Stomach smooth muscle (tissue), 2 donors: ENCODE data around the gene FRG2.
"Not testable (repeated sequence)": the region's sequence is repeated elsewhere in the genome, so short reads cannot be mapped to it uniquely, and the experiment has no call there.

Experiments used
- H3K27ac ChIP-seq: one replicate; pipeline ENCODE4 v1.7.0; 2013; ENCODE audit warnings: mild to moderate bottlenecking, low read length, inconsistent platforms
- H3K27me3 ChIP-seq, 2 donors: one replicate each; pipeline ENCODE4 v1.7.0; 2013; ENCODE audit warnings: low read length in 2 of 2; ENCODE audit not compliant: insufficient read depth in 2 of 2, control insufficient read depth in 1 of 2
- H3K36me3 ChIP-seq, 2 donors: one replicate each; pipeline ENCODE4 v1.7.0; 2013; ENCODE audit warnings: low read length in 2 of 2; ENCODE audit not compliant: control insufficient read depth in 2 of 2, insufficient read depth in 2 of 2
- H3K4me1 ChIP-seq: one replicate; pipeline ENCODE4 v1.7.0; 2013; ENCODE audit warnings: low read length; ENCODE audit not compliant: control insufficient read depth, insufficient read depth
- H3K4me3 ChIP-seq, 2 donors: one replicate each; pipeline ENCODE4 v1.7.0; 2013; ENCODE audit warnings: low read length in 2 of 2
- H3K9ac ChIP-seq, 2 donors: one replicate each; pipeline ENCODE4 v1.7.0; 2013; ENCODE audit warnings: low read length in 2 of 2, mild to moderate bottlenecking in 1 of 2
- H3K9me3 ChIP-seq, 2 donors: one replicate each; pipeline ENCODE4 v1.7.0; 2013; ENCODE audit warnings: low read length in 2 of 2; ENCODE audit not compliant: control insufficient read depth in 2 of 2
- donor health status: healthy.
- donor health status: Pancreatic carcinoma.

FRG2 gene

DNA sequence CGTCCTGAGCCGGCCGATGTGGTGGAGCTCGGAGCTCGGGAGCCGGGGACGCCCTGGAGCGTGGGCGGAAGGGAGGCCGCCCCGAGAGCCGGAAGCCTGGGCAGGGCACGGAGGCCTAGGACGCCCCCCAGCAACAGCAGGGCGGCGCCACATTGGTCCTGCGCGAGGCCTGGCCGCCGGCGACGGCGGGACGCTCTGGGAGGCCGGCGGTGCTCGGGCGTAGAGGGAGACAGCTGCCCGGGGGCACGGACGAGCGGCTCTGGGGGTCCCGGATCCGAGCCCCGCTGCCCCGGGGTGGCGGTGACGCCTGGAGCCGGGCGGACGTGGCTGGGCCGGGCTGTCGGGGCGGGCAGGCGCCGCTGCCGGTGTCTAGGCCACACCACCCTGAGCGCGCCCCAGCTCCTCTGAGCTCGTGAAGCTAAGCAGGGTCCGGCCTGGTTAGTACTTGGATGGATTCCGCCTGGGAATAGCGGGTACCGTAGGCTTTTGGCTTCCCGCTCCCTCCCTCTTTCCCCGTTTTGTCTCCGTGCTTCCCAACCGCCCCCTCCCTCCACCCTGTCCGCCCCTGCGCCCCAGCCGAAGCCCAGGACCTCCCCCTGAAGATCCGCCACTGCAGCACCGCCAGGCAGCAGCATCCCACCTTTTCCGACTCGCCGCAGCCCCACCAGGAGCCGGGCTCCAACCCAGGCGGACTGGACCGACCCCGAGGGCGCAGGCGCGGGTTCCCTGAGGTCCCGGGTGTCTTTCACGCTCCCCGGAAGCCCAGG is 12.1 kb downstream of the FRG2 start:
- Histone ChIP-seq H3K27me3 (peaks cover 45 to 55% of the 10 kb centered on the region in 2 donors), H3K4me1 (peaks cover 6% of the 10 kb centered on the region), H3K36me3 (no peaks in the 10 kb centered on the region), H3K27ac (no peak overlapping the region), H3K4me3 (peak overlapping the region in 1 of 2 donors; percentile 29), H3K9ac (no peak overlapping the region), H3K9me3 (no peaks in the 10 kb centered on the region)

DNA sequence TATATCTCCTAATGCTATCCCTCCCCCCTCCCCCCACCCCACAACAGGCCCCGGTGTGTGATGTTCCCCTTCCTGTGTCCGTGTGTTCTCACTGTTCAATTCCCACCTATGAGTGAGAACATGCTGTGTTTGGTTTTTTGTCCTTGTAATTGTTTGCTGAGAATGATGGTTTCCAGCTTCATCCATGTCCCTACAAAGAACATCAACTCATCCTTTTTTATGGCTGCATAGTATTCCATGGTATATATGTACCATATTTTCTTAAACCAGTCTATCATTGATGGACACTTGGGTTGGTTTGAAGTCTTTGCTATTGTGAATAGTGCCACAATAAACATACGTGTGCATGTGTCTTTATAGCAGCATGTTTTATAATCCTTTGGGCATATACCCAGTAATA is 37.1 kb downstream of the FRG2 start:
- not testable (repeated sequence) for H3K9ac ChIP-seq, H3K27ac ChIP-seq, H3K4me1 ChIP-seq, H3K27me3 ChIP-seq, H3K4me3 ChIP-seq, H3K9me3 ChIP-seq, H3K36me3 ChIP-seq

DNA sequence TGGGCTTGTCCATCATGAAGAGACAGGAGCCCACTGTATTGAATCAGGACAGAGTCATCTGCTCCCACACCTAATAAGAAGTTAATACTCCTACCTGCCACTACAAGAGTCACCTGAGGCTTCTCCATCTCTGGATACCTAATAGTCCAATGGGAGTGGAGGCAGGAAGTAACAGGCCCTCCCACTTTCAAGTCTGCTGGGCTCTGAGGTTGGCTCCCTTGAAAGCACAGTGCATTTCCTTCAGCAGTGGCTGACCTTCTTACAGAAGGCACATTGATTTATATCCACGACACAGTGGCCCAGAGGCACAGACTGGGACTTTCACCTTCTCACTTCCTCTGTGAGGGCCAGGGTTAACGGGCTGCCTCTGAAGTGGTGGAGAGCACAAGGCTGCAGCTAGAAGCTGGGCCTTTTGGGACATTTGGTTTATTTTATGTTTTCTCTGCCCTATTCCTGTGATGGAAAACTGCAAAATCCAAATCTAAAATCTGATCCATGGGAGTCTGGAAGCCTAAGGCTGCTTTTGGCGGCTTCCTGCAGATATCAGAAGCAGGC is 38.1 kb downstream of the FRG2 start:
- no peaks in the 10 kb centered on the region for H3K4me1 ChIP-seq
- no peak overlapping the region for H3K27ac ChIP-seq
- H3K36me3 ChIP-seq, result no peaks in the 10 kb centered on the region
- no peak overlapping the region for H3K4me3 ChIP-seq
- H3K9ac ChIP-seq, result no peak overlapping the region
- H3K9me3 ChIP-seq, result no peaks in the 10 kb centered on the region
- no peaks in the 10 kb centered on the region for H3K27me3 ChIP-seq

DNA sequence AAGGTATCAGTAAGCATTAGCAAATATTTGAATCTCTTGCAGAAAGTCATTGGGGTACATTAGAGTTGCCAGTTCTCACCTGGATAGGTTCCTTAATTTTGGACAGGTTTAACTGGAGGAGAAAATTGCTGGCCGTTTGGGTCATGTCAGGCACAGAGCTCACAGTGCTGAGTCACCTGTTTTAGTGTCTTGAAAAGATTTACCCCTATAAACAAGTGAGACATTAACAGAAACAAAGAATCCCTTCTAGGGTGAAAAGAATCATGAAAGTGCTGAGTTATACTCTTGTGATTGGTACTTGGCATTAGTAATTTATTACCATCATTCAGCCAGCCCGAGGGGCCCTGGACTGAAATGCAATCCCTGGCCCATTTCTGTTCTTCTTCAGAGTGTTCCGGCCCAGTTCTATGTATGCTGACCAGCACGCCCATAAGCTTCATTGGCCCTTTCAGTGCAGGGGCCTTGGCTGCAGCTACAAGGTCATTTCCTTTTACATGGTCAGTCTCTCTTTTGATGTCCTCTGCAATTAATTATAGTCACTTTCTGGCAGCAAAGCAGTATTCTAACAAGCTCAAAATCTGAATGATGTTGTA is 41.3 kb downstream of the FRG2 start:
- H3K4me3 ChIP-seq, H3K4me1 ChIP-seq, H3K36me3 ChIP-seq, H3K27ac ChIP-seq, H3K27me3 ChIP-seq, H3K9ac ChIP-seq, H3K9me3 ChIP-seq: not testable (repeated sequence)

DNA sequence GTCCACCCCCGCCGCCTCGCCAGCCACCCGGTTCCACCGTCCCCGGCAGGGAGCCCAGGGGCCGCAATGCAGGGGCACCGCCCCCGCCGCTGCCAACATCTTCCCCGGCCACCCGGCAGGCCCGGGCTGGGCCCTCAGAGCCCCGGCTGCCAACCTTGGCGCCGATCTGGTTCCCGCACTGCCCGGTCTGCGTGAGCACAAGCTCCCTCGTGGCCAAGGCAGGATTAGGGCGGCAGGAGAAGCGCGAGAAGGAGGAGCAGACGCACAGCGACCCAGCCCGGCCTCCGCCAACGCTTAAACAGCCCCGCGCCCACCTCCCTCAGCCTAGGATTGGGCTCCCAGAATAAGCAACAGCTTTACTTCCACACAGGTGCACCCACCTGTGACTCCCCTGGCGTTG is 42.4 kb downstream of the FRG2 start:
- not testable (repeated sequence) for H3K9me3 ChIP-seq, H3K9ac ChIP-seq, H3K4me3 ChIP-seq, H3K36me3 ChIP-seq, H3K27me3 ChIP-seq, H3K4me1 ChIP-seq, H3K27ac ChIP-seq

DNA sequence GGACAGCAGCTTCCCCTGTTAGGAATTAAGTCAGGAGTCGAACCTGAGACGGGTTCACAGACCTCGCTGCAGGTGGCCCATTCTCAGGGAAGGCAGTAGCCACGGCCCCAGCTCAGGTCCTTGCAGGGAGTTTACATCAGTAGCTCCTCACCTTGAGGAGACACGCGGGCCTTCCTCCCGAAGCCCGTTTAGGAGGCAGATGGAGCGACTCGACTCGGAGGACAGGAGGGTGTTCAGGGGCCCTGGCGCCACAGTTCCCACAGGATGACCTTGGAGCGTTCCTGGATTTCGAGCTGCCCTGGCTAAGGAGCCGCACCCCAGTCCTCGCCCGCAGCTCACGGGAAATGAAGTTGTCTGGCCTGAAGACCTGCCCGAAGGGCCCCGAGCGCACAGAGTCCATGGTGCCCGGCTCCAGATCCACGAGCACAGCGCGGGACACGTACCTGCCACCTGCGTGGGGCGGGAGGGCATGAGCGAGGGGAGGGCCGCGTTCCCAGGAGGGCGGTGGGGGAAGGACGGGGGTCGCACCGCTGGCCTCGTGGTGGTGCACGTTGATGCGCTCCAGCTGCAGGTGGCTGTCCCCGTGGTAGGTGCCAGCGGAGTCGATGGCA is 43.0 kb downstream of the FRG2 start:
- H3K4me1 ChIP-seq, H3K4me3 ChIP-seq, H3K9me3 ChIP-seq, H3K36me3 ChIP-seq, H3K27me3 ChIP-seq, H3K9ac ChIP-seq, H3K27ac ChIP-seq: not testable (repeated sequence)

DNA sequence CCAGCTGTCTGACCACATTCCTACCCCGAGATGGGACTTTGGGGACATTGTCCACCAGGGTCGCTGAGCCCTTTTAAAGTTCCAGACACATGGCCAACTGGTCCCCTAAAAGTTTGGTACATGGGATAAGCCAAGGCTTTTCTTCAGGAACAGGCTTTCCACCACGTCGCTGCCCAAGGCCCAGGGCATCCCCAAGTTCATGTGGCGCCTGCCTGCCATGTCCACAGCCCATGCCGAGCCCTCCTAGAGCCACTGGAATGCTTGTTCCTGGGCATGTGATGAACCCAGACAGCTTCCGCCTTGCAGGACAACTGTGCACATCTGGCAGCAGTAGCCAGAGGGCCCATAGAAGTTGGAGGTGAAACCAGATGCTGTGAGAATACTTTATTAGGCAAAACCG is 45.1 kb downstream of the FRG2 start:
- Histone ChIP-seq H3K4me1 (no peaks in the 10 kb centered on the region), H3K9ac (no peak overlapping the region), H3K4me3 (no peak overlapping the region), H3K9me3 (no peaks in the 10 kb centered on the region), H3K27ac (no peak overlapping the region), H3K27me3 (no peaks in the 10 kb centered on the region), H3K36me3 (no peaks in the 10 kb centered on the region)

DNA sequence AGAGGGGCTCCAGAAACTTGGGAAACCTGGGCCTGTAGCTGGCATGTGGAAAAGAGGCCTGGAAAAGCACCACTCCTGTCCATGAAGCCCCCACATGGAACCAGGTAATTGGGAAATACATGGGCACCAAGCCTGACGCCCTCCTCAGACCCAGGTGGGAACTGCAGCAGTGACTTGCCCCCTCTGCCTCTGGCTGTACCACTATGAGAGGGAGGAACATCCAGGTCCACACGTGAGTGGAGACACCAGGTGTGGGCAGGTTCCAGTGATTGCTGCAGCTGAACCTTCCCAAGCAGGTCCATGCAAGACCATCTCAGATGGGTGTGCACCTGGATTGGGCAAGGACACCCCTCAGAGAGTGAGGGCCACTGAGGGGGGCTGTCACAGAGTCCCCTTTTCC is 46.8 kb downstream of the FRG2 start:
- not testable (repeated sequence) for H3K27me3 ChIP-seq, H3K9me3 ChIP-seq, H3K27ac ChIP-seq, H3K4me3 ChIP-seq, H3K4me1 ChIP-seq, H3K36me3 ChIP-seq, H3K9ac ChIP-seq

DNA sequence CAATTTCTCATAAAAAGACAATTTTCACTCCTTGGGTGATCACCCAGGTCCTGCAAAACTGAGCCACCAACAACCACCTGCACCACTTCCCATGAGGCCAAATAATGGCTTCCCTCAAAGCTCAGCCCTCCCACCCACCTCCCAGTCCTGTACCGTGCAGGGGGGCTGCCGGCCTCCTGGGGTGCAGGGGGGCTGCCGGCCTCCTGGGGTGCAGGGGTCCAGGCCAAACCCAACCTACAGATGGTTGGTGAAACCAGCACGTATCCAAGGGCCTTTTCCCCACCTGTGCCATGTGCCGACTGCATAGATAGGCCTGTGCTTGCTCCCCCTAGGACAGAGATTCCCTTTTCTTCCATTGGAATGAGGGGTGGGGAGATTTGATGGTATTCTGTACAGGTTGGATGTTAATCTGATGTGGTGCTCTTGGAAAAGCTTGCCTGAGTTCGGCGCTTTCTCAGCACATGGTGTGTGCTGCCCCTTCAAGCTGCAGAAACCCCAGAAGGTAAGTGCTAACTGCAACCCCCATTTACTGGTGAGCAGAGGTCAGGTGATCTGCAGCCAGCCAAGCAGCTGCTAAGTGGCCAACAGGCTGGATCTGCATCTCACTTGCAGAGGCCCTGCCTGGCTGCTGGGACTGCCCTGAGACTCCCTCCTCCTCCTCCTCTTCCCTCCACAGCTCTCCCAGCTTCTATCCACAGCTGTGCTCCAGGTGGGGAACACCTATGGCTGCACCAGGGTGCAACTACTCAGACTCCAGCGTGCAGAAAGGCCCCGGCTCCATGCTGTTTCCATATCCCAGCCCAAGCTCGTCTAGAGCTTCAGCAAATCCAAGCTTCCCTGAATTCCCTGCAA is 47.6 kb downstream of the FRG2 start:
- H3K27ac ChIP-seq, result no peak overlapping the region
- H3K9ac ChIP-seq, result no peak overlapping the region

More for the DNA sequence above, 47.6 kb downstream of the FRG2 start:
- Histone ChIP-seq H3K36me3 (no peaks in the 10 kb centered on the region), H3K4me3 (no peak overlapping the region), H3K9me3 (no peaks in the 10 kb centered on the region), H3K4me1 (no peaks in the 10 kb centered on the region), H3K27me3 (no peaks in the 10 kb centered on the region)
